Placental pericyte (primary cell): ENCODE data around the gene WWC1. TPM values are rescaled to one million over a fixed set of nuclear protein-coding genes. Genes with fewer than 3 reads are reported as not detected.

ENCODE experiments used
- total RNA-seq: library from RNA; depleted of rRNA; stranded (reverse); fragments of >200 nt; gene quantifications from 2 replicates; pipeline ENCODE4 v1.2.3, GENCODE V29; 2012

WWC1 gene
- total RNA-seq: 2.2 and 4.7 TPM in 2 replicates

GRCh38 chr5:168291342-168291963 lies at the start of gene WWC1:
WWC1 (plus strand) TSS chr5:168291645; CDS start chr5:168292153, 508 bp downstream.

GRCh38 chr5:168486136-168486879 lies 194.9 kb downstream of the WWC1 start, which contains the start of gene RARS1:
RARS1 (plus strand) TSS chr5:168486471; CDS start chr5:168486499, 28 bp downstream.

Other genes starting within 250 kb of the WWC1 start
- 146 and 180 TPM in 2 replicates for gene RARS1, start 194.8 kb downstream of the WWC1 start, total RNA-seq
- gene FBLL1, start 237.7 kb downstream of the WWC1 start, total RNA-seq: 0.29 and 0.66 TPM in 2 replicates